Pons (tissue), 1 donor: ENCODE measurements around the gene CFAP20.

Experiments
- DNase-seq: peaks from one replicate; pipeline ENCODE4 v3.0.0-alpha.2; 2016; ENCODE audit warnings: low spot score

The CFAP20 gene

GRCh38 chr16:58124601-58124915 lies 4.6 kb downstream of the CFAP20 start:
- DNase-seq: no peak

GRCh38 chr16:58123896-58124600 lies 5.1 kb downstream of the CFAP20 start:
- DNase-seq: no peak

DNA sequence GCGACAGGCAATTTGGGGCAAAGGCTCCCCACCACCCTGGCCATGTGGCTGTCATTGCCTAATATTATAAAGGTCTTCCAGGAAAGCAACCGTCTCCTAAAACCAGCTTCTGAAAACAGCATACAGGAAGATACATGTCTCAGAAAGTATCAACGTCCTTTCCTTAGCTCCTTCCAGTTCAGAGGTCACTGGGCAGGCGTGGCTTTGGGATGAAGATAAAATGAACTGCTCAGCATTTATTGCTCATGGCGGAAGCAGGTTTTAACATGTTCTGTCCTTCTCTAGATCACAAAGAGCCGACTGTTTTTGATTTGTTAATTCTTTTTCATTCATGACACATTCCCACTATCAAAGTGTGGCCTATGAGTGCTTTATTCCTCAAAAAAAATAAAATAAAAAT lies 8.0 kb downstream of the CFAP20 start:
- DNase-seq: peak; percentile 20

DNA sequence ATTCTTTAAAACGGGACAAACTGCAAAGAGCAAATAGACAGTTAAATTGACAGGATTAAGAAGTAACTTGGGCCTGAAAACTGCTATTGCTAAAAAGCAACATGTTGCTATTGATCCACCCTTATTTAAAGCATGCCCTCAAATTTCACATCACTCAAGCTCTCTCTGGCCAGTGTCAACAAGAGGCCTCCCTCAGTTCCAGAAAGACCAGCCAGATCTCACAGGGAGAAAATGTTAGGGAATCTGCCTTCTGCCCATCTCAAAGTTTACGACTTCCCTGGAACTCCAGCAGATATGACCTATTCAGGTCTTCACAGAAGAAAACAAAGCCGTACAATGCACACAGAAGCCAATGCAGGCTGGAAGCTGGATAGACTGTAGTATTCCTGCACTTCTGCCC lies 8.9 kb downstream of the CFAP20 start:
- DNase-seq: peak; percentile 18

DNA sequence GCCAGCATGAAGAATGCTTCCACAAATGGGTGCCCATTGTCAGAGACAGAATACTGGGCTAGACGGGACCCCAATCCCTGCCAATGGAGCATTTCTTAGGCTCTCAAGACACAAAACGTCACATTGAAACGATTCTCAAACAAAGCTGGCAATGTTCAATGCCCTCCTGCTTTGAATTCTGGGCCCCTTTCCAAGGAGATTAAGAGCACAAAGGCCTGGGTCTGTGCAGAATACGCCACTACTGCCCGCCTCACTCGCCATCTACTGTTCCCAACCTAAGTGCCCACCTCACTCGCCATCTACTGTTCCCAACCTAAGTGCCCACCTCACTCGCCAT lies 9.7 kb downstream of the CFAP20 start:
- DNase-seq: peak; percentile 84

DNA sequence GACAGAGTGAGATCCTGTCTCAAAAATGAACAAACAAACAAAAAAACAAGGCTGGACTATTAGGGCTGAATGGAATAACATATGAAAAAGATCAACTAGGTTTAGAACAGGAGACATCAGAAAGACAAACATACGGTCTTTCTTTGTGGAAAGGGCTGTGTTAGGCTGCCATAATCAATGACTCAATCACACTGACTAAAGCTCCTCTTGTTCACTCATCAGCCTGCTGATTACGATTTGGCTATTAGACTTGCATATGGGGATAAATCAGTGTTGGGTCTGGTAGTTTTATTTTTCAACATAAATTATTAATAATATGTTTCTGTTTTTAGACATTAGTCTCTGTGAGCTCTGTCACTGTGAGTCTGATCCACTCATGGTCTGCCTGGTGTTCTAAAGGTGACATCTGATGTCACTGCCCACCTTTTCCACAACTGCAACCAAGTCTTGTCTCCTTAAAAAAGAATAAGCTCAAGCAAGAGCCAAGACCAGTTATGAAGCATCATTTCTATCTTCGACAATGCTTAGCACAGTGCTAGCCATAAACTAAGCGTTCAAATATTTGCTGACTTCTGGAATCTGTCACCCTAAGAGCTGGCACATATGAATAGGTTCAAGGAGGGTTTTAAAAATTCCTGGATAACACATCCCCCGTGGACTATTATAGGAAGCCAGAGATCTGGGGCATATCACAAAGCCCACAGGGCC lies 10.2 kb downstream of the CFAP20 start:
- DNase-seq: no peak

- DNase-seq: no peak
Observed at GRCh38 chr16:58116529-58116928, 12.7 kb downstream of the CFAP20 start.

DNA sequence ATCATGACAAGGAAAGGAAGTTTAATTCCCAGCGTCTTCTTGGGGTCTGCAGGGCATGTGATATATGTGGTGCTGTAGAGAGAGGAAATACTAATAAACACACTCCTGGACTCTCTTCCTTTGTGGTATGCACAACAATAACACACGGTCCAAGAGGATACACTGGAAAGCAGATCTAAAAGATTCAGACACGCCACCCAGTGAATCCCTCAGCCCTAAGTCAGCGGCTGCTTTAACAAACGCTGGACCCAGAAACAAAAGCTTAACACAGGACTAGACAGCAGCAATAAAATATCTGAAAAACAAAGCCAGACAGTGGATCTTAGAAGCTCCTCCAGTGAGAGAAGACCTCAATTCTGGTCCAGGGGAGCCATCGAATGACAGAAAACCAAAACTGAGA lies 13.1 kb downstream of the CFAP20 start:
- no peak for DNase-seq

GRCh38 chr16:58114827-58115825 lies 14.1 kb downstream of the CFAP20 start:
- DNase-seq: no peak

- no peak for DNase-seq
Observed at GRCh38 chr16:58111302-58111627, 17.9 kb downstream of the CFAP20 start.

DNA sequence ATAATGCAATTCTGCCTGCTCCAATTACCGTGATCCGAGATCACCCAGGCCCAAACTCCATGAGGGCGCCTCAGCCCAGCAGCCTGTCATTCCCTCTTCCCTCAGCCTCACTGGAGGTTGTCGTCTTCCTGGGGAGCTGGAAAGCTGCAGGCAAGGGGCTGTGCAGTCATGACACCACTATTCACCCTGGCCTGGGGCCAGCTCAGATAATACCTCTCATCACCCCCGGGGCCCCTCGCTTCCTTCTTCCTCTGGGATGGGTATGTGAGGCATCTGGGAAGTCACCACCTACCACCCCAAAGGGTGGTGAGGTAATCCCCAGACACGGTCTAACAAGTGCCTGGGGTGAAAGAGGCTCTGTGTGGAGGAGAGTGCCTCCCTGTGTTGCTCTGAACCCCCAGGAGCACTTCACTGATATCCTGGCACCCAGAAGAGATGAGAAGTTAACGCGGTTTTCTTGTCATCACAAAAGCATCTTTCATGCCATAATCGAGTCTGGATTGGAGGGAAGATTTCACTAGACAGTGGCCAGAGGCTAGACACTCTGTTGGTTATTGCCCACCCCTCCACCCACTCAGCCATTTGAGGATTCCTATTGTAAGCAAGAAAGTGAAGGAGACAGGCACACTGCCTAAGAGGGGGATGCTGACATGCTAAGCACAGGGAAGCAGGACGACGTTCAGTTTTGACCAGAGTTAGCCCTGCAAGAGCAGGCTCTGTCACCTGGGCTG lies 18.4 kb downstream of the CFAP20 start:
- no peak for DNase-seq

DNA sequence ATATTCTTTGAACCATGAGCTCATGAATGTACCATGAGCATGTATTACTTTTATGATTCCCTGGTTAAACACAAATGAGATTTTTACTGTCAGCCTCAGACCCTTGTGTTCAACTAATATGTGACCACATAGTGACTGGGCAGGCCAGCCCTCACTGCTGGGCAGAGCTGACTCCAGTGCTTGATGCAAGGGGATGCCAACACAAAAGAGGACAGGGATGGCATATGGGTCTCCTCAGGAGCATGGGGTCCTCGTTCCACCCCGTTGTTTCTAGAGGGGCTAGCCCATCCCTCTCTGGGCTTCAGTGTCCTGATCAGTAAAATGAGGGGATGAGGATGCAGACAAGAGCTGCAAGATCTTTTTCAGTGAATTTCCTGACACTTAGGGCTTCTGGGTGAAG lies 19.3 kb downstream of the CFAP20 start:
- DNase-seq: no peak

- DNase-seq: no peak
Observed at GRCh38 chr16:58109330-58109729, 19.9 kb downstream of the CFAP20 start.

DNA sequence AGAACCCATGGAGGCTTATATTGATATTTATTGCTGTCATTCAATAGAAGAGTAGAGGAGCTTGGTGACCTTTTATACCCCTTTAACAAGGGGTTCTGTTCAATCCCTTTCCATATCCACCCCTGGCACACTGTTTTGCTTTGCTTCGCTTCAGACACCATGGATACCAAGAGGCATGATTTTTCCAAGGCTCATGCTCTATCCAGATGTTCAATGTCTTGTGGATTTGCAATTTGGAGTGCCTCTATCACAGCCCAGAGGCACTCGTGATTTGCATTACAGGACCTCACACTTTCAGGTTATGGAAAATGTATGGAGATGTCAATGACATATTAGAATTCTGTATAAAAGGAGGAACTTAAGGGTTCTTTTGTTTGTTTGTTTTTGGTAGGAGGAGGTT lies 21.5 kb downstream of the CFAP20 start:
- DNase-seq: no peak

DNA sequence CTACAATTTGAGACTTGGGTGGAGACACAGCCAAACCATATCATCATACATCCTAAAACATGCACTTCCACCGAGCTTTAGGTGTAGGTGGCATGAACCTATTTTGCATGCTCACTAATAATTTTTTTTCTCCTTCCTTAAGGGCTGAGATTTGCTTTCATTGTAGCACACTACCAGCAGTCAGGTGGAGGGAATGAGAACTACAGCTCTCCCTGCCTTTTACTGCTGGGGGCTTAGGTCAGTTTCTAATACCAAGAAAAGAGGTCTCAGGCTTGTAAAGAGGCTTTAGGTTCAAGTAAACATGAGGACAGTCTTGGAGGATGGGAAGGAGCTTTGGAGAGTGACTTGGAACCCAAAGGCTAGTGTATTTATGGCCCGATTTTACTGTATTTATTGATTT lies 22.0 kb downstream of the CFAP20 start:
- DNase-seq: no peak

- no peak for DNase-seq
Observed at GRCh38 chr16:58105631-58106030, 23.6 kb downstream of the CFAP20 start.

- DNase-seq: no peak
Observed at GRCh38 chr16:58102665-58103392, 26.4 kb downstream of the CFAP20 start.

- no peak for DNase-seq
Observed at GRCh38 chr16:58099956-58100300, 29.3 kb downstream of the CFAP20 start.

GRCh38 chr16:58099097-58099955 lies 29.9 kb downstream of the CFAP20 start:
- DNase-seq: no peak

- no peak for DNase-seq
Observed at GRCh38 chr16:58098207-58099096, 30.7 kb downstream of the CFAP20 start.
